ENCODE data around the gene C17orf114.

C17orf114 gene

GRCh38 chr17:4802228-4802627, at the start of gene C17orf114:
TSS of gene C17orf114 (minus strand) at chr17:4802328.
- DNase-seq (ENCODE audit: extremely low spot score) = no peak
- TF ChIP-seq, protein P1, sequence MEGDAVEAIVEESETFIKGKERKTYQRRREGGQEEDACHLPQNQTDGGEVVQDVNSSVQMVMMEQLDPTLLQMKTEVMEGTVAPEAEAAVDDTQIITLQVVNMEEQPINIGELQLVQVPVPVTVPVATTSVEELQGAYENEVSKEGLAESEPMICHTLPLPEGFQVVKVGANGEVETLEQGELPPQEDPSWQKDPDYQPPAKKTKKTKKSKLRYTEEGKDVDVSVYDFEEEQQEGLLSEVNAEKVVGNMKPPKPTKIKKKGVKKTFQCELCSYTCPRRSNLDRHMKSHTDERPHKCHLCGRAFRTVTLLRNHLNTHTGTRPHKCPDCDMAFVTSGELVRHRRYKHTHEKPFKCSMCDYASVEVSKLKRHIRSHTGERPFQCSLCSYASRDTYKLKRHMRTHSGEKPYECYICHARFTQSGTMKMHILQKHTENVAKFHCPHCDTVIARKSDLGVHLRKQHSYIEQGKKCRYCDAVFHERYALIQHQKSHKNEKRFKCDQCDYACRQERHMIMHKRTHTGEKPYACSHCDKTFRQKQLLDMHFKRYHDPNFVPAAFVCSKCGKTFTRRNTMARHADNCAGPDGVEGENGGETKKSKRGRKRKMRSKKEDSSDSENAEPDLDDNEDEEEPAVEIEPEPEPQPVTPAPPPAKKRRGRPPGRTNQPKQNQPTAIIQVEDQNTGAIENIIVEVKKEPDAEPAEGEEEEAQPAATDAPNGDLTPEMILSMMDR (IDR thresholded peaks at IDR 0.05; ENCODE audit: control extremely low read depth, extremely low read depth, low read depth, missing control alignments) = no peak
- POLR2A ChIA-PET = no interaction called here
- CTCF ChIA-PET = interaction anchor here (5.0 kb wide), 1 partner anchor 12 kb away, joined by 20 read pairs; no protein-coding TSS in a partner anchor

DNA sequence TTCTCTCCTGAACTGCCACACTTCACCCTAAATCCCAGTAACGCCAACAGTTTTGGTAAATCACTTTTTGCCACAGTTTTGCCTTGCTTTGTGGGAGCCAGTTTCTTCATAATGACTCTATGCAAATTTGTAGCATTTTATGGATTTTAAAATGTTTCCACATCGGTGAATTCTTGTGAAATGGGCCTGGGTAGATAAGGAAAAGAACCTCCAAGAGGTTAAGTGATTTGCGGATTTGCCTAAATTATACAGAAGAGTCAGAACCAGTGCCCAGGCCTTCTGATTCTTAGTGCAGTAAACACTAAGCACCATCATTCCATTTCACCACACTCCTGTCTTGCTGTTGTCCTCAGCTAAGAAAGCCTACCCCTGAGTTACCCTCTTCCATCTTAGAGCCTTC, 49.0 kb upstream of the C17orf114 start:
- POLR2A ChIA-PET = no interaction called here
- DNase-seq (ENCODE audit: extremely low spot score) = no peak
- TF ChIP-seq, protein P1 (IDR thresholded peaks at IDR 0.05; ENCODE audit: control extremely low read depth, extremely low read depth, low read depth, missing control alignments) = no peak
- CTCF ChIA-PET = interaction anchor here (1.8 kb wide), 1 partner anchor 61 kb away, joined by 5 read pairs; no protein-coding TSS in a partner anchor

DNA sequence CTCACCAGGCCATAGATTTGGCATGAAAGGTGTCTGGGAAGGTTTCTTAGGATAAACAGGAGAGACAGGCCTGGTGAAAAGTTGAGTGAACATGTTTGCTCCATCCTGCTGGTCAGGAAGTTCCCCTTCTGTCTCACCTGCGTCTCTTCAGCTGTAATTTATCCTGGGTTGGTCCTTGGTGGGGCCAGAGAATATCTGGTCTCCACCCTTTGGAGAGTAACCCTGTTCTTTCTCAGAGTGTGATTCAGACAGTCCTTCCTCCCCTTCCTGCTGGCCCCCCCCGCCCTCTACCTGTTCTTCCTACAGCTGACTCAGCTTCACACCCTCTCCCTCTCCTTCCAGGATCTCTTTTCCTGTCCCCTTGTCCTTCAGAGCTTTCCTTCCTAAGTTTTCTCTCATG, 48.1 kb upstream of the C17orf114 start:
- TF ChIP-seq, protein P1 (IDR thresholded peaks at IDR 0.05; ENCODE audit: control extremely low read depth, extremely low read depth, low read depth, missing control alignments) = no peak
- ChIA-PET POLR2A (no interaction called here), CTCF (interaction anchor here (1.0 to 1.8 kb wide), 3 partner anchors 10 to 284 kb away, joined by 3 to 5 read pairs (median 4); no protein-coding TSS in a partner anchor)
- no peak for DNase-seq (ENCODE audit: extremely low spot score)

DNA sequence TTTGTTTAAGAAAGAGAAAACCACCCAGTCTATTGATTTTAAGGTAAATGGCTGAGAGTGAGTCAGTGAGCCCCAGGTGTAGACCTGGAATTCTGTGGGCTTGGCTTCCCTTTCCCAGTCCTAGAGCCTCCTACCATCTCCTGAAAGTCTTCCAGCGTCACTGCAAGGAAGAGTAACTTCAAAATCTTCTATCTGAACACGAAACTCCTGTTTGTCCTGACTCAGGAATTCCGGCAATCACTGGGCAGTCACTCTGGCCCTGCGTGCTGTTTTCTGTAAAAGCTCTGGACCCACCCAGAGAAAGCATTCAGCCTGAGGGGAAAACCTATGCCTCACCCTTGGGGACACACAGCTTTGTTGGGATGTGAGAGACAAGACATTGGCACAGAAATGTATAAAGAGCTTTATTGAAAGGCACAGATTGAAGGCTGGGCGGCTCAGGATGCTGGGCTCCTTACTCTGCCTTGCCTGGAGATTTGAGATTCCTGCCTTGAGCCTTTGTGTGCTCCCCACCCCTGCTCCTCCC, 46.9 kb upstream of the C17orf114 start:
- ChIA-PET POLR2A (no interaction called here), CTCF (interaction anchor here (1.0 to 1.6 kb wide), 3 partner anchors 9 to 282 kb away, joined by 3 to 4 read pairs (median 3); no protein-coding TSS in a partner anchor)
- TF ChIP-seq, protein P1 (IDR thresholded peaks at IDR 0.05; ENCODE audit: control extremely low read depth, extremely low read depth, low read depth, missing control alignments) = no peak
- peak; percentile 14 for DNase-seq (ENCODE audit: extremely low spot score)

GRCh38 chr17:4846635-4847390, 44.7 kb upstream of the C17orf114 start:
- DNase-seq (ENCODE audit: extremely low spot score) = no peak
- TF ChIP-seq, protein P1 (IDR thresholded peaks at IDR 0.05; ENCODE audit: control extremely low read depth, extremely low read depth, low read depth, missing control alignments) = no peak
- ChIA-PET CTCF (interaction anchor here (1.0 to 1.8 kb wide), 3 partner anchors 11 to 56 kb away, joined by 3 to 5 read pairs (median 4); partner anchors contain the start of gene CHRNE), POLR2A (interaction anchor here (0.8 kb wide), 1 partner anchor 11 kb away, joined by 5 read pairs; no protein-coding TSS in a partner anchor)

GRCh38 chr17:4845118-4845517, 43.0 kb upstream of the C17orf114 start:
- no peak for DNase-seq (ENCODE audit: extremely low spot score)
- POLR2A ChIA-PET = no interaction called here
- TF ChIP-seq, protein P1 (IDR thresholded peaks at IDR 0.05; ENCODE audit: control extremely low read depth, extremely low read depth, low read depth, missing control alignments) = no peak
- CTCF ChIA-PET = no interaction called here
